ENCODE measurements around the gene POLR2F. TPM values are rescaled to one million over a fixed set of nuclear protein-coding genes. Genes with fewer than 3 reads are reported as not detected.

POLR2F gene
- total and polyA plus RNA-seq, 12 donors: 62.4 to 200 (median 79.4) TPM

GRCh38 chr22:37925330-37925729 lies 28.2 kb upstream of the POLR2F start:
- Histone ChIP-seq H3K9me3 (no peaks in the 10 kb centered on the region), H3K4me1 (peaks cover 0 to 3% (median 0%) of the 10 kb centered on the region in 9 donors), H3K36me3 (peaks cover 0 to 98% (median 38%) of the 10 kb centered on the region in 9 donors), H3K4me3 (no peak overlapping the region), H3K27ac (no peak overlapping the region), H3K27me3 (no peaks in the 10 kb centered on the region)
- no peak for DNase-seq
- WGBS, 2 donors: 70 to 73% methylated on average over 3 of the region's 3 CpGs
- no peak for ATAC-seq
- TF ChIP-seq, protein P1, sequence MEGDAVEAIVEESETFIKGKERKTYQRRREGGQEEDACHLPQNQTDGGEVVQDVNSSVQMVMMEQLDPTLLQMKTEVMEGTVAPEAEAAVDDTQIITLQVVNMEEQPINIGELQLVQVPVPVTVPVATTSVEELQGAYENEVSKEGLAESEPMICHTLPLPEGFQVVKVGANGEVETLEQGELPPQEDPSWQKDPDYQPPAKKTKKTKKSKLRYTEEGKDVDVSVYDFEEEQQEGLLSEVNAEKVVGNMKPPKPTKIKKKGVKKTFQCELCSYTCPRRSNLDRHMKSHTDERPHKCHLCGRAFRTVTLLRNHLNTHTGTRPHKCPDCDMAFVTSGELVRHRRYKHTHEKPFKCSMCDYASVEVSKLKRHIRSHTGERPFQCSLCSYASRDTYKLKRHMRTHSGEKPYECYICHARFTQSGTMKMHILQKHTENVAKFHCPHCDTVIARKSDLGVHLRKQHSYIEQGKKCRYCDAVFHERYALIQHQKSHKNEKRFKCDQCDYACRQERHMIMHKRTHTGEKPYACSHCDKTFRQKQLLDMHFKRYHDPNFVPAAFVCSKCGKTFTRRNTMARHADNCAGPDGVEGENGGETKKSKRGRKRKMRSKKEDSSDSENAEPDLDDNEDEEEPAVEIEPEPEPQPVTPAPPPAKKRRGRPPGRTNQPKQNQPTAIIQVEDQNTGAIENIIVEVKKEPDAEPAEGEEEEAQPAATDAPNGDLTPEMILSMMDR (IDR thresholded peaks at IDR 0.05): no peak
- intact Hi-C loops (cut with DNase I): no loop called here

- WGBS, 2 donors: 88 to 92% methylated on average over 15 of the region's 15 CpGs
- intact Hi-C loops (cut with DNase I): no loop called here
- no peaks in the 10 kb centered on the region for H3K9me3 ChIP-seq
- H3K4me3 ChIP-seq: no peak overlapping the region
- peaks cover 0 to 7% (median 0%) of the 10 kb centered on the region in 9 donors for H3K4me1 ChIP-seq
- ATAC-seq (peak in 1 of 8 donors; percentile 12), DNase-seq (no peak)
- H3K27ac ChIP-seq: no peak overlapping the region
- H3K36me3 ChIP-seq: peaks cover 0 to 98% (median 38%) of the 10 kb centered on the region in 9 donors
- no peaks in the 10 kb centered on the region for H3K27me3 ChIP-seq
- TF ChIP-seq, protein P1 (IDR thresholded peaks at IDR 0.05): no peak
These were observed 27.7 kb upstream of the POLR2F start for GRCh38 chr22:37925767-37926166.

DNA sequence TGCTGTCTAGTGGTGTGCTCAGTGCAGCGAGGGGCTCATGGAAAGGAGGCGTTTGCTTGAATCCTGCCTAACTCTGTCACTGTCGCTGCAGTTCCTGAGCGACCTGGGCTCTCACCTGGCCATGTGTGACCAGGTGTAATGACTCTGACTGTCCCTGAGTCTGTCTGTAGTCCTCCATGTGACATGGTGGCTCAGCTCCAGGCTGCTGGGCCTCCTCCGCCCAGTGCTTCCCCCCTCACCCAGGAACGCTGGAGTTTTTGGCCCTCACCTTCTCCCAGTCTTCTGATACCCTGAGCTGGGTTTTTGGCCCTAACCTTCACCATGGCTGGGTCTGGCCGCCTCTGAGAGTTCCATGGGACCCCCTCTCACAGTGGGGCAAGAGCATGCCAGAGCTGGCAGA lies 27.1 kb upstream of the POLR2F start:
- intact Hi-C loops (cut with DNase I): no loop called here
- Histone ChIP-seq H3K27ac (no peak overlapping the region), H3K4me1 (peaks cover 0 to 10% (median 4%) of the 10 kb centered on the region in 9 donors), H3K27me3 (no peaks in the 10 kb centered on the region), H3K4me3 (no peak overlapping the region), H3K9me3 (no peaks in the 10 kb centered on the region), H3K36me3 (peaks cover 0 to 98% (median 37%) of the 10 kb centered on the region in 9 donors)
- ATAC-seq (no peak), DNase-seq (no peak)
- 89 to 90% methylated on average over 7 of the region's 7 CpGs for WGBS, 2 donors
- TF ChIP-seq, protein P1 (IDR thresholded peaks at IDR 0.05): no peak

- TF ChIP-seq, protein P1 (IDR thresholded peaks at IDR 0.05): no peak
- no peak for ATAC-seq
- no peak for DNase-seq
- 93 to 94% methylated on average over 32 of the region's 32 CpGs for WGBS, 2 donors
- no peaks in the 10 kb centered on the region for H3K9me3 ChIP-seq
- no peak overlapping the region for H3K27ac ChIP-seq
- no peak overlapping the region for H3K4me3 ChIP-seq
- H3K4me1 ChIP-seq: peaks cover 0 to 15% (median 5%) of the 10 kb centered on the region in 9 donors
- H3K27me3 ChIP-seq: no peaks in the 10 kb centered on the region
- H3K36me3 ChIP-seq: peaks cover 0 to 98% (median 36%) of the 10 kb centered on the region in 9 donors
- intact Hi-C loops (cut with DNase I): no loop called here
These were observed 26.5 kb upstream of the POLR2F start for GRCh38 chr22:37926771-37927636.
